Uterus (tissue), 4 donors: ENCODE results near the gene LIN7B. TPM values are rescaled to one million over a fixed set of nuclear protein-coding genes. Genes with fewer than 3 reads are reported as not detected.
A peak's percentile ranks its signal among the peaks of the same experiment; 100 is the strongest.
"Not testable (repeated sequence)": the region's sequence is repeated elsewhere in the genome, so short reads cannot be mapped to it uniquely, and the experiment has no call there.

Experiments used
- DNase-seq, 2 donors: peaks; one replicate each; pipeline ENCODE4 v3.0.0-alpha.2; 2019 to 2020
- H3K27ac ChIP-seq, 2 donors: fragments of 200-600 bp; sonication (generic); 1 replicate in 1 of 2; 2 replicates in 1 of 2; pipeline ENCODE4 v1.5.1; 2016 to 2018
- H3K27me3 ChIP-seq, 2 donors: fragments of 200-600 bp; sonication (generic); one replicate each; pipeline ENCODE4 v1.5.1; 2018 to 2019; ENCODE audit warnings: control low read depth in 1 of 2
- H3K36me3 ChIP-seq, 2 donors: fragments of 200-600 bp; sonication (generic); one replicate each; pipeline ENCODE4 v1.5.1; 2019; ENCODE audit warnings: control low read depth in 1 of 2
- H3K4me1 ChIP-seq, 2 donors: fragments of 200-600 bp; sonication (generic); one replicate each; pipeline ENCODE4 v1.5.1; 2018 to 2019; ENCODE audit warnings: control low read depth in 1 of 2
- H3K4me3 ChIP-seq, 2 donors: fragments of 200-600 bp; sonication (generic); 1 replicate in 1 of 2; 2 replicates in 1 of 2; pipeline ENCODE4 v1.5.1; 2018 to 2019; ENCODE audit warnings: mild to moderate bottlenecking in 1 of 2
- H3K9me3 ChIP-seq, 2 donors: fragments of 200-600 bp; sonication (generic); one replicate each; pipeline ENCODE4 v1.5.1; 2019; ENCODE audit warnings: control low read depth in 1 of 2
- CTCF ChIP-seq, 4 experiments: fragments of 200-600 bp in 2 of 4; fragments of 450-650 bp in 2 of 4; sonication (generic) in 2 of 4; IDR thresholded peaks; one replicate each; pipeline ENCODE4 v1.5.1; 2016 to 2019; ENCODE audit warnings: antibody characterized with exemption in 4 of 4, mild to moderate bottlenecking in 2 of 4, moderate library complexity in 1 of 4
- POLR2A ChIP-seq, 2 donors: fragments of 450-650 bp; IDR thresholded peaks; one replicate each; pipeline ENCODE4 v1.6.1; 2016; ENCODE audit warnings: antibody characterized with exemption in 2 of 2, mild to moderate bottlenecking in 1 of 2, moderate library complexity in 1 of 2
- intact Hi-C: fragments of 100-400 bp; cut with DNase I; formaldehyde crosslinking; loops from one replicate; pipeline ENCODE4 v1.15.1; 2023; ENCODE audit warnings: low total_unique reads
- total RNA-seq, 4 donors: library from RNA; depleted of rRNA in 3 of 4; stranded (reverse); fragments of >200 nt in 3 of 4; gene quantifications; one replicate each; pipeline versions ENCODE4 v1.1.0 to v1.2.4, GENCODE V29; 2014 to 2023
- donor health status: DM: yes; HTN: yes; CAD: no.

The LIN7B gene
- total RNA-seq, 4 donors from 2014 or later = 5.1 to 15.2 (median 5.7) TPM; not detected in 1

GRCh38 chr19:49118565-49119410 is 4.6 kb downstream of the LIN7B start, which contains the start of gene C19orf73:
TSS of gene C19orf73 (minus strand) at chr19:49119143. CDS start at chr19:49119022, 121 bp downstream.
- Histone ChIP-seq H3K4me3 (peak within 1 kb of the TSS; percentile 51 to 66), H3K27ac (peak within 1 kb of the TSS; percentile 86 to 96), H3K9me3 (no peaks in the 10 kb centered on the region), H3K36me3 (no peaks in the 10 kb centered on the region), H3K27me3 (no peaks in the 10 kb centered on the region), H3K4me1 (peaks cover 0 to 17% of the 10 kb centered on the region in 2 donors)
- TF ChIP-seq POLR2A (IDR thresholded peaks at IDR 0.05) (peak; percentile 70 to 80), CTCF (IDR thresholded peaks at IDR 0.05) (peak in 2 of 4 experiments; percentile 31 to 33)
- peak; percentile 92 to 95 for DNase-seq
- intact Hi-C loops = no loop called here

- Histone ChIP-seq H3K27ac (peak within 1 kb of the TSS; percentile 86 to 96), H3K27me3 (no peaks in the 10 kb centered on the region), H3K4me1 (peaks cover 0 to 17% of the 10 kb centered on the region in 2 donors), H3K36me3 (no peaks in the 10 kb centered on the region), H3K9me3 (no peaks in the 10 kb centered on the region), H3K4me3 (peak within 1 kb of the TSS; percentile 51 to 66)
- DNase-seq = peak in 1 of 2 donors; percentile 64
- TF ChIP-seq CTCF (IDR thresholded peaks at IDR 0.05) (no peak), POLR2A (IDR thresholded peaks at IDR 0.05) (no peak)
- intact Hi-C loops = no loop called here
These were observed 5.5 kb downstream of the LIN7B start, which contains the start of gene PPFIA3 for GRCh38 chr19:49119411-49120324. TSS of gene PPFIA3 (plus strand) at chr19:49119544. CDS start at chr19:49127874, 8,330 bp downstream.

- Histone ChIP-seq H3K4me3 (no peak overlapping the region), H3K27ac (no peak overlapping the region), H3K4me1 (peaks cover 0 to 17% of the 10 kb centered on the region in 2 donors), H3K27me3 (no peaks in the 10 kb centered on the region), H3K9me3 (no peaks in the 10 kb centered on the region), H3K36me3 (no peaks in the 10 kb centered on the region)
- intact Hi-C loops = no loop called here
- TF ChIP-seq CTCF (IDR thresholded peaks at IDR 0.05) (no peak), POLR2A (IDR thresholded peaks at IDR 0.05) (no peak)
- DNase-seq = no peak
These were observed 6.1 kb downstream of the LIN7B start for GRCh38 chr19:49120325-49120683.

- peaks cover 0 to 17% of the 10 kb centered on the region in 2 donors for H3K4me1 ChIP-seq
- TF ChIP-seq POLR2A (IDR thresholded peaks at IDR 0.05) = no peak
- no peak for TF ChIP-seq CTCF (IDR thresholded peaks at IDR 0.05)
- H3K27ac ChIP-seq = no peak overlapping the region
- H3K4me3 ChIP-seq = no peak overlapping the region
- H3K36me3 ChIP-seq = no peaks in the 10 kb centered on the region
- no peaks in the 10 kb centered on the region for H3K9me3 ChIP-seq
- DNase-seq = no peak
- intact Hi-C loops = no loop called here
- no peaks in the 10 kb centered on the region for H3K27me3 ChIP-seq
These were observed 6.7 kb downstream of the LIN7B start for GRCh38 chr19:49120868-49121267.

- H3K9me3 ChIP-seq, intact Hi-C loops, H3K36me3 ChIP-seq, H3K4me3 ChIP-seq, H3K27ac ChIP-seq, DNase-seq, H3K27me3 ChIP-seq: not testable (repeated sequence)
- H3K4me1 ChIP-seq = peaks cover 0 to 17% of the 10 kb centered on the region in 2 donors
These were observed 7.7 kb downstream of the LIN7B start for GRCh38 chr19:49121841-49122240.

GRCh38 chr19:49123285-49123684 is 9.1 kb downstream of the LIN7B start:
- peaks cover 0 to 16% of the 10 kb centered on the region in 2 donors for H3K4me1 ChIP-seq
- H3K27me3 ChIP-seq, DNase-seq, H3K9me3 ChIP-seq, intact Hi-C loops, H3K27ac ChIP-seq, H3K4me3 ChIP-seq, H3K36me3 ChIP-seq: not testable (repeated sequence)
